Activated CD4-positive, alpha-beta T cell treated with anti-CD3 and anti-CD28 coated beads, Interleukin-2, Interleukin-6, amounts not matched to agents 100 ng/mL and 50 ng/mL, durations not matched to agents 16 hours and 8 hours (primary cell): ENCODE data around the gene TFPI.
"Not testable (repeated sequence)": the region's sequence is repeated elsewhere in the genome, so short reads cannot be mapped to it uniquely, and the experiment has no call there.

Experiments
- DNase-seq: peaks from one replicate; pipeline ENCODE4 v3.0.0-alpha.2; 2020

The TFPI gene

GRCh38 chr2:187527262-187527661 lies 27.0 kb downstream of the TFPI start:
- no peak for DNase-seq

DNA sequence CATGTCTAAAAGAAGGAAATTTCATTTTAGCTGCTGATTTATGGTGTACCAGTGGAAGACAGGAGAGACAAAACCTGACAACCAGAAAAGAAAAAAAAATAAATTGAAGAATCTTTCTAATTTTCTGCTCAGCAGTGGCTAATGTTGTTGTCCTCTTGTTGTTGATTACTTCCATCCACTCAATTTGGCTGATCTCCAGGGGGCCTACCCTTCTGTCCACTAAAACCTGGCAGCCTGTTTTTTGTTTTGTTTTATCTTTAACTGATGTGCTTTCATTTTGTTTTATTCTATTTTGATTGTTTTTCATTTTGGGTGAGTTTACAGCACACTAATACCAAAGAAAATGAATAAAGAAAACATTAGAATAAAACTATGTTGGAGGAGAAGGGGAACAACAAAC lies 27.4 kb downstream of the TFPI start:
- DNase-seq: no peak

GRCh38 chr2:187525163-187525900 lies 28.9 kb downstream of the TFPI start:
- DNase-seq: no peak

- no peak for DNase-seq
These were observed 30.9 kb downstream of the TFPI start for GRCh38 chr2:187523325-187523724.

DNA sequence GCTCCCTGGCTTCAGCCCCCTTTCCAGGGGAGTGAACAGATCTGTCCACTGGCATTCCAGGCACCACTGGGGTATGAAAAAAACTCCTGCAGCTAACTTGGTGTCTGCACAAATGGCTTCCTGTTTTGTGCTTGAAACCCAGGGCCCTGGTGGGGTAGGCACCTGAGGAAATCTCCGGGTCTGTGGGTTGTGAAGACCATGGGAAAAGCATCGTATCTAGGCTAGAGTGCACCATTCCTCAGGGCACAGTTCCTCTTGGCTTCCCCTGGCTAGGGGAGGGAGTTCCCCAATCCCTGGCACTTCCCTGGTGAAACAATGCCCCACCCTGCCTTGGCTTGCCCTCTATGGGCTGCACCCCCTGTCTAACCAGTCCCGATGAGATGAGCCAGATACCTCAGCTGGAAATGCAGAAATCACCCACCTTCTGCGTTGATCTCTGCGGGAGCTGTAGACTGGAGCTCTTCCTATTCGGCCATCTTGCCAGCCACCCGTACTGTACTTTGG lies 34.1 kb downstream of the TFPI start:
- no peak for DNase-seq

DNA sequence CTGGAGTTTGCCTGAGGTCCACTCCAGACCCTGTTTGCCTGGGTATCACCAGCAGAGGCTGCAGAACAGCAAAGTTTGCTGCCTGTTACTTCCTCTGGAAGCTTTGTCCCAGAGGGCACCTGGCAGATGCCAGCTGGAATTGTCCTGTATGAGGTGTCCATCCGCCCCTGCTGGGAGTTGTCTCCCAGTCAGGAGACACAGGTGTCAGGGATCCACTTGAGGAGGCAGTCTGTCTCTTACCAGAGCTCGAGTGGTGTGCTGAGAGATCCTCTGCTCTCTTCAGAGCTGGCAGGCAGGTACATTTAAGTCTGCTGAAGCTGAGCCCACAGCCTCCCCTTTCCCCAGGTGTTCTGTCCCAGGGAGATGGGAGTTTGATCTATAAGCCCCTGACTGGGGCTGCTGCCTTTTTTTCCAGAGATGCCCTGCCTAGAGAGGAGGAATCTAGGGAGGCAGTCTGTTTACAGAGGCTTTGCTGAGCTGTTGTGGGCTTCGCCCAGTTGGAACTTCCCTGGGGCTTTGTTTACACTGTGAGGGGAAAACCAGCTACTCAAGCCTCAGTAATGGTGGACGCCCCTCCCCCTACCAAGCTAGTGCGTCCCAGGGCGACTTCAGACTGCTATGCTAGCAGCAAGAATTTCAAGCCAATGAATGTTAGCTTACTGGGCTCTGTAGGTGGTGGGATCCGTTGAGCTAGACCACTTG lies 34.7 kb downstream of the TFPI start:
- no peak for DNase-seq

DNA sequence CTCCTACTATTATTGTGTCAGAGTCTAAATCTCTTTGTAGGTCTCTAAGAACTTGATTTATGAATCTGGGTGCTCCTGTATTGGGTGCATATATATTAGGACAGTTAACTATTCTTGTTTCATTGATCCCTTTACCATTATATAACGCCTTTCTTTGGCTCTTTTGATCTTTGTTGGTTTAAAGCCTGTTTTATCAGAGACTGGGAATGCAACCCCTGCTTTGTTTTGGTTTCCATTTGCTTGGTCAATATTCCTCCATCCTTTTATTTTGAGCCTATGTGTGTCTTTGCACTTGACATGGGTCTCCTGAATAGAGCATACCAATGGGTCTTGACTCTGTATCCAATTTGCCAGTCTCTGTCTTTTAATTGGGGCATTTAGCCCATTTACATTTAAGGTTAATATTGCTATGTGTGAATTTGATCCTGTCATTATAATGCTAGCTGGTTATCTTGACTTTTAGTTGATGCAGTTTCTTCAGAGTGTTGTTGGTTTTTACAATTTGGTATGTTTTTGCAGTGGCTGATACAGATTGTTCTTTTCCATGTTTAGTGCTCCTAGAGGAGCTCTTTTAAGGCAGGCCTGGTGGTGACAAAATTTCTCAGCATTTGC lies 36.4 kb downstream of the TFPI start:
- not testable (repeated sequence) for DNase-seq

DNA sequence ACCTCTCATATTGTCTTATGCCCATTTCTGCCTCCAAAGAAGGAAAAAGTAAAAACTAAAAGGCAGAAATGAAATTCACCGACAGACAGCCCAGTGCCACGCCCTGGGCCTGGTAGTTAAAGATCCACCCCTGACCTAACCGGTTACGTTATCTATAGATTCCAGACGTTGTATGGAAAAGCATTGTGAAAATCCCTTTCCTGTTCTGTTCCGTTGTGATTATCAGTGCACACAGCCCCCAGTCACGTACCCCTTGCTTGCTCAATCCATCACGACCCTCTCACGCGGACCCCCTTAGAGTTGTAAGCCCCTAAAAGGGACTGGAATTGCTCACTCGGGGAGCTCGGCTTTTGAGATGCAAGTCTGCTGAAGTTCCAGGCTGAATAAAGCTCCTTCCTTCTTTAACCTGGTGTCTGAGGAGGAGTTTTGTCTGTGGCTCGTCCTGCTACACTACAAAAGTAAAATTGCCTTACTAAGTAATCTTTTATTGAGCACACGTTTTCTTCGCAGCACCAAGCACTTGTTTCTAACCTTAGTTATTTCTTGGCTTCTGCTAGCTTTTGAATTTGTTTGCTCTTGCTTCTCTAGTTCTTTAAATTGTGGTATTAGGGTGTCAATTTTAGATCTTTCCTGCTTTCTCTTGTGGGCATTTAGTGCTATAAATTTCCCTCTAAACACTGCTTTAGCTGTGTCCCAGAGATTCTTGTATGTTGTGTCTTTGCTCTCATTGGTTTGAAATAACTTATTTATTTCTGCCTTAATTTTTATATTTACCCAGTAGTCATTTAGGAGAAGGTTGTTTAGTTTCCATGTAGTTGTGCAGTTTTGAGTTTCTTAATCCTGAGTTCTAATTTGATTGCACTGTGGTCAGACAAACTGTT lies 37.4 kb downstream of the TFPI start:
- DNase-seq: not testable (repeated sequence)

GRCh38 chr2:187514930-187515329 lies 39.3 kb downstream of the TFPI start:
- no peak for DNase-seq

- not testable (repeated sequence) for DNase-seq
These were observed 39.9 kb downstream of the TFPI start for GRCh38 chr2:187514235-187514829.

DNA sequence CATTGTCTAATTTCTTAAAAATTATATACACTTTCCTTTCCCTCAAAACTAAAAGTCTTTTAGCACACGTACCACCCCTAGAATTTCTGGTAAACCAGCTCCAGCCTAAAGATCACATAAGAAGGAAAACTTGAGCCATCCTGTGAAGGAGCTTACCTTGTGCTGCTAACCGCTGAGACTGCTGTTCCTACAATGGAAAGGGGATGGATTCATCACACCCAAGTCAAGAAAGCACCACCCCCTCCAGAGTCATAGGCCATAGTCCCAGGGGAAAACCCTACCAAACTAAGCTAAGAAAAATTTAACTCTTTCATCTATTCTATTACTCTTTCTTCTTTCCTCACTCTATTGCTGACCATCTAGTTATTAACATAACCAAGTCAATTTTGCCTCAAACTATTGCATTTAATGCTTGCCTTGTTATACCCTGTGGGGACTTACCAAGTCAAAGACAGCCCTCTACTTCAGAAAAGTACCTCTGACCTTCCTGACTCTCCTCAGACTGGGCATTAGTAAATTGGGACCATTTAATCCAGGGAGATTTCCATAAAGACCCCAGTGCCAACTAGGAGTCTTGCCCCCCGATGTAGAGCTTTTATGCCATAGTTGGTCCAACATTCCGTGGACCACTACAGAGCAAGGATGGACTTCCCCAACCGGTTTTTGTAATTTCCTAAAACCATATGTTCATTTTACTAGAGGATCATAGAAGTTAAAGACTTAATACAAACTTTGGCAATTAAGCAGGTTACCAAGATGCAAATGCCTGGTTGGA lies 40.6 kb downstream of the TFPI start:
- not testable (repeated sequence) for DNase-seq

- DNase-seq: no peak
These were observed 42.6 kb downstream of the TFPI start for GRCh38 chr2:187511356-187512315.

- DNase-seq: not testable (repeated sequence)
These were observed 43.5 kb downstream of the TFPI start for GRCh38 chr2:187510419-187511355.

DNA sequence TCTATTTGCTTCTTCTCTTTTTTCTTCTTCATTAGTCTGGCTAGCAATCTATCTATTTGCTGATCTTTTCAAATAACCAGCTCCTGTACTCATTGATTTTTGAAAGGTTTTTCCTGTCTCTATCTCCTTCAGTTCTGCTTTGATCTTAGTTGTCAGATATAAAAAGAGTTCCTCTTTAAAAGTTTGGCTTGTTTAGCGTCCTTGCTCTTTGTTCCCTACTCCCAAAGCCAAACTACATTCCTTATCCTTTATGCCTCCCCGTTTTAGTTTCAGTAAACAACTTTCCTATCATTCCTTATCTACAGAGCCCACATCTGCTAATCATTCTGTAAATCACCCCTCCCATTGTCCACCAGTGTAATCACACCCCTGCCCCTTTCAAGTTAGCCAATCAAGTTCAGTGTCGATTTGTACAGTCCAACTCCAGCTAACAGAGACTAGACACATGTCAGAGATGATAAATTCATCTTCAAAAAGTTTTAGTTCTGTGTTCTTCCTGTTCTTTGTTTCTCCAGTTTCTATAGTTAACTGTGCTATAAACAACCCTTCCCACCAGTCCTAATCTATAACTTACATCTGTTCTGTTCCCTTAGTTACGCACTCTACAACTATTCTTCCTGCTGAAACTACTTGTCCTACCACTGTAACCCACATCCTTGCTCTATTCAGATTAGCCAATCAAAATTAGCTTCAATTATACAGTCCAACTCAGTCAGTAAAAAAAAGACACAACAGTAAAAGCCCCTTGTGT lies 44.4 kb downstream of the TFPI start:
- no peak for DNase-seq

- DNase-seq: no peak
These were observed 47.8 kb downstream of the TFPI start for GRCh38 chr2:187506416-187506815.

DNA sequence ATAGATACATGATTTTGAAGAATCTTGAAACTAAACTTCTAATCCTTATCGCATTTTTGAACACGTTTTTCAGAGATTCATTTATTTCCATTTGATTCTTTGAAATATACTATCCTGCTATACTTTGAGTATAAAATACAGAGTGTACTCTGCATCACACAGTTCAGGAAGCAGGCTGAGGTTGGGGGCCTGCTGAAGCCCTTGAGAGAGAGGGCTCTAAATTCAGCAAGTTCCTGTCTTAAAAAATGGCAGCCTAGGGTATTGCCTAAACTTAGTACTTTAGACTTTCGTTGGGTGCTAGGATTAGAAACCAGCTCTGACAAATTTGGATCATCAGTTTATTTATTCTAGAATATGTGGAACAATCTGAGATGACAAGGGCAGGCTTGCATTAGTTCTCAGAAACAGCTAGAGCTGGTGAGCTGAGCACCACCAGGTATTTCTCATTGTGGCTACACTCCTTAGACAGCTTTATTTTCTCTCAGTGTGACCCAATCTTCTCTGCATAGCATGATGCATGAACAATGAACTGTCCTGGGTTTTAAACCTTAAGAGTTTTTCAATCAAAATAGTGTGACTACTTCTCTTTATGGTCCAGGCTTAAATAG lies 49.1 kb downstream of the TFPI start:
- DNase-seq: no peak

GRCh38 chr2:187504312-187504921 lies 49.8 kb downstream of the TFPI start:
- DNase-seq: no peak

- DNase-seq: no peak
These were observed 50.5 kb downstream of the TFPI start for GRCh38 chr2:187503700-187504099.
